HG03469 (cell line): Measurements from ENCODE around the gene NDRG3.
"Not testable (repeated sequence)": the region's sequence is repeated elsewhere in the genome, so short reads cannot be mapped to it uniquely, and the experiment has no call there.

Source experiments
- ATAC-seq: cut with Tn5 transposase; IDR thresholded peaks from one replicate; pipeline ENCODE4 v1.9.1; 2021; ENCODE audit warnings: mild to moderate bottlenecking, moderate library complexity, moderate number of reproducible peaks; ENCODE audit not compliant: unreplicated experiment

The NDRG3 gene

GRCh38 chr20:36613974-36614373, 131.9 kb downstream of the NDRG3 start:
- ATAC-seq, result no peak

GRCh38 chr20:36611625-36612024, 134.3 kb downstream of the NDRG3 start:
- ATAC-seq, result no peak

- not testable (repeated sequence) for ATAC-seq
These were observed 137.5 kb downstream of the NDRG3 start for GRCh38 chr20:36608388-36608728.

- ATAC-seq, result no peak
These were observed 138.1 kb downstream of the NDRG3 start for GRCh38 chr20:36607586-36608387.

- no peak for ATAC-seq
These were observed 139.5 kb downstream of the NDRG3 start for GRCh38 chr20:36606158-36607066.

GRCh38 chr20:36605399-36606157, 140.3 kb downstream of the NDRG3 start, which contains the start of gene RAB5IF:
Gene RAB5IF (plus strand): TSS chr20:36605779. CDS start chr20:36605952, 173 bp downstream.
- peak; percentile 66 for ATAC-seq

- ATAC-seq, result peak; percentile 6
These were observed 140.9 kb downstream of the NDRG3 start for GRCh38 chr20:36604952-36605398.
